SK-N-SH treated with all-trans-retinoic acid at 6 μM for 48 hours (cell line): ENCODE data around the gene CLEC2D.

ENCODE experiments used
- ATAC-seq: fragments of 200-7000 bp; cut with Tn5 transposase; 3 replicates; pipeline ENCODE4 v1.9.1; 2020; ENCODE audit warnings: mild to moderate bottlenecking, moderate library complexity
- ARNTL ChIP-seq: fragments of 450-650 bp; formaldehyde crosslinking; IDR thresholded peaks from 2 replicates; pipeline ENCODE4 v1.5.0; 2020; ENCODE audit warnings: low read depth, mild to moderate bottlenecking, moderate library complexity, borderline replicate concordance
- BACH2 ChIP-seq: fragments of 250-450 bp; sonication (Bioruptor Pico); IDR thresholded peaks from 2 replicates; pipeline ENCODE4 v1.9.0; 2021; ENCODE audit warnings: mild to moderate bottlenecking, borderline replicate concordance
- CREB5 ChIP-seq: fragments of 250-450 bp; sonication (Bioruptor Pico); IDR thresholded peaks from 2 replicates; pipeline ENCODE4 v1.5.1; 2020; ENCODE audit warnings: low read depth, mild to moderate bottlenecking, moderate library complexity
- CSDC2 ChIP-seq: fragments of 250-450 bp; sonication (Bioruptor Pico); IDR thresholded peaks from 2 replicates; pipeline ENCODE4 v1.5.0; 2020; ENCODE audit warnings: mild to moderate bottlenecking, moderate library complexity
- CSRNP3 ChIP-seq: fragments of 250-450 bp; sonication (Bioruptor Pico); IDR thresholded peaks from 2 replicates; pipeline ENCODE4 v1.5.1; 2021; ENCODE audit warnings: mild to moderate bottlenecking, moderate library complexity
- ESRRG ChIP-seq: fragments of 250-450 bp; sonication (Bioruptor Pico); IDR thresholded peaks from 2 replicates; pipeline ENCODE4 v1.6.1; 2021; ENCODE audit warnings: mild to moderate bottlenecking
- GLIS3 ChIP-seq: fragments of 250-450 bp; sonication (Bioruptor Pico); IDR thresholded peaks from 2 replicates; pipeline ENCODE4 v1.5.0; 2020; ENCODE audit warnings: mild to moderate bottlenecking, moderate library complexity
- ISL1 ChIP-seq: fragments of 250-450 bp; sonication (Bioruptor Pico); IDR thresholded peaks from 2 replicates; pipeline ENCODE4 v2.1.2; 2022; ENCODE audit warnings: mild to moderate bottlenecking, moderate library complexity
- PPARA ChIP-seq: fragments of 250-450 bp; sonication (Bioruptor Pico); IDR thresholded peaks from 2 replicates; pipeline ENCODE4 v1.5.0; 2020; ENCODE audit warnings: mild to moderate bottlenecking, borderline replicate concordance
- RARB ChIP-seq: fragments of 250-450 bp; sonication (Bioruptor Pico); IDR thresholded peaks from 2 replicates; pipeline ENCODE4 v1.8.0; 2021; ENCODE audit warnings: mild to moderate bottlenecking, moderate library complexity
- SNAI2 ChIP-seq: fragments of 250-450 bp; sonication (Bioruptor Pico); IDR thresholded peaks from 2 replicates; pipeline ENCODE4 v1.5.0; 2020; ENCODE audit warnings: mild to moderate bottlenecking, moderate library complexity
- TOX ChIP-seq: fragments of 250-450 bp; sonication (Bioruptor Pico); IDR thresholded peaks from 2 replicates; pipeline ENCODE4 v1.8.0; 2021; ENCODE audit warnings: mild to moderate bottlenecking, moderate library complexity, borderline replicate concordance
- TSHZ2 ChIP-seq: fragments of 250-450 bp; sonication (Bioruptor Pico); IDR thresholded peaks from 2 replicates; pipeline ENCODE4 v1.5.0; 2020; ENCODE audit warnings: mild to moderate bottlenecking, moderate library complexity
- ZC3H10 ChIP-seq: fragments of 250-450 bp; sonication (Bioruptor Pico); IDR thresholded peaks from 2 replicates; pipeline ENCODE4 v1.5.1; 2021; ENCODE audit warnings: mild to moderate bottlenecking, moderate library complexity
- ZFP3 ChIP-seq: fragments of 250-450 bp; sonication (Bioruptor Pico); IDR thresholded peaks from 2 replicates; pipeline ENCODE4 v1.5.0; 2020; ENCODE audit warnings: mild to moderate bottlenecking, moderate library complexity
- ZFP30 ChIP-seq: fragments of 450-650 bp; formaldehyde crosslinking; IDR thresholded peaks from 2 replicates; pipeline ENCODE4 v1.5.0; 2022; ENCODE audit warnings: mild to moderate bottlenecking, moderate library complexity
- ZNF565 ChIP-seq: fragments of 450-650 bp; formaldehyde crosslinking; conservative IDR thresholded peaks from 2 replicates; pipeline ENCODE4 v1.5.0; 2020; ENCODE audit warnings: low read depth, mild to moderate bottlenecking, moderate library complexity
- ZNF70 ChIP-seq: fragments of 450-650 bp; formaldehyde crosslinking; IDR thresholded peaks from 2 replicates; pipeline ENCODE4 v1.5.0; 2020; ENCODE audit warnings: mild to moderate bottlenecking, moderate library complexity
- ZNF8 ChIP-seq: fragments of 450-650 bp; formaldehyde crosslinking; IDR thresholded peaks from 2 replicates; pipeline ENCODE4 v1.5.0; 2020; ENCODE audit warnings: mild to moderate bottlenecking, moderate library complexity
- TF ChIP-seq, protein P1 (sequence below): fragments of 250-450 bp; sonication (Bioruptor Pico); IDR thresholded peaks from 2 replicates; pipeline ENCODE4 v1.8.0; 2021; ENCODE audit warnings: low read depth, mild to moderate bottlenecking, moderate library complexity, borderline replicate concordance
- TF ChIP-seq, protein P2 (sequence below): fragments of 250-450 bp; sonication (Bioruptor Pico); IDR thresholded peaks from 2 replicates; pipeline ENCODE4 v1.8.0; 2020; ENCODE audit warnings: mild to moderate bottlenecking, moderate library complexity, borderline replicate concordance

The CLEC2D gene

GRCh38 chr12:9739404-9740105, 70.0 kb downstream of the CLEC2D start:
- ATAC-seq, result peak; percentile 58
- peak; percentile 72 for TF ChIP-seq ZFP3 (CRISPR knock-in tag)

GRCh38 chr12:9740106-9740750, 70.7 kb downstream of the CLEC2D start:
- ATAC-seq, result no peak
- no peak for TF ChIP-seq TOX (CRISPR knock-in tag)
- no peak for TF ChIP-seq TSHZ2 (CRISPR knock-in tag)
- TF ChIP-seq ZNF70, result no peak

GRCh38 chr12:9741726-9742125, 72.2 kb downstream of the CLEC2D start:
- no peak for ATAC-seq
- TF ChIP-seq RARB (no peak), ZFP3 (CRISPR knock-in tag) (no peak), SNAI2 (CRISPR knock-in tag) (no peak), BACH2 (CRISPR knock-in tag) (no peak), ZFP30 (no peak)
- TF ChIP-seq, protein P1, sequence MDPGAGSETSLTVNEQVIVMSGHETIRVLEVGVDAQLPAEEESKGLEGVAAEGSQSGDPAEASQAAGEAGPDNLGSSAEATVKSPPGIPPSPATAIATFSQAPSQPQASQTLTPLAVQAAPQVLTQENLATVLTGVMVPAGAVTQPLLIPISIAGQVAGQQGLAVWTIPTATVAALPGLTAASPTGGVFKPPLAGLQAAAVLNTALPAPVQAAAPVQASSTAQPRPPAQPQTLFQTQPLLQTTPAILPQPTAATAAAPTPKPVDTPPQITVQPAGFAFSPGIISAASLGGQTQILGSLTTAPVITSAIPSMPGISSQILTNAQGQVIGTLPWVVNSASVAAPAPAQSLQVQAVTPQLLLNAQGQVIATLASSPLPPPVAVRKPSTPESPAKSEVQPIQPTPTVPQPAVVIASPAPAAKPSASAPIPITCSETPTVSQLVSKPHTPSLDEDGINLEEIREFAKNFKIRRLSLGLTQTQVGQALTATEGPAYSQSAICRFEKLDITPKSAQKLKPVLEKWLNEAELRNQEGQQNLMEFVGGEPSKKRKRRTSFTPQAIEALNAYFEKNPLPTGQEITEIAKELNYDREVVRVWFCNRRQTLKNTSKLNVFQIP (CRISPR knock-in tag), result no peak
- TF ChIP-seq, all 23 proteins: peak for 0

DNA sequence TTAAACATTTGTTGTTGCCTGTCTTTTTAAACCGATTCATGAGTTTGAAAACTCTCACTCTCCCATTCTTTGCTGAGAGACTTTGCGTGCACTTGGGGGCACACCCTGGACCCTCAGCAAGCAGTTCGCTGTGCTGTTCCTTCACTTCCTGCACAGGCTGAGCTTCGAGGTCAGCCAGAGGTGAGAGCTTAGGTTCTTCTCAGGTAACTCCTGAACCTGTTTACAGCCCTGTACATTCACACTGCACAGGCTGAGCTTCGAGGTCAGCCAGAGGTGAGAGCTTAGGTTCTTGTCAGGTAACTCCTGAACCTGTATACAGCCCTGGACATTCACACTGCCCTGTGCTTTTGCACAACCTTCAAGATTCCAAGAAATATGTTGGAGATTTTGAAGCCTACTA, 73.1 kb downstream of the CLEC2D start:
- ATAC-seq, result no peak
- no peak for TF ChIP-seq ZNF565 (CRISPR knock-in tag)
- TF ChIP-seq CSRNP3, result no peak
- no peak for TF ChIP-seq ZFP3 (CRISPR knock-in tag)
- TF ChIP-seq ZFP30, result no peak
- TF ChIP-seq TOX (CRISPR knock-in tag), result no peak
- no peak for TF ChIP-seq CREB5 (CRISPR knock-in tag)
- no peak for TF ChIP-seq ZC3H10 (CRISPR knock-in tag)
- TF ChIP-seq GLIS3, result no peak
- no peak for TF ChIP-seq ISL1
- no peak for TF ChIP-seq ARNTL (CRISPR knock-in tag)
- TF ChIP-seq BACH2 (CRISPR knock-in tag), result no peak
- TF ChIP-seq SNAI2 (CRISPR knock-in tag), result no peak
- TF ChIP-seq CSDC2, result no peak
- TF ChIP-seq ZNF70, result no peak

- ATAC-seq, result no peak
- no peak for TF ChIP-seq ZNF8
- TF ChIP-seq PPARA (CRISPR knock-in tag), result no peak
- TF ChIP-seq, protein P2, sequence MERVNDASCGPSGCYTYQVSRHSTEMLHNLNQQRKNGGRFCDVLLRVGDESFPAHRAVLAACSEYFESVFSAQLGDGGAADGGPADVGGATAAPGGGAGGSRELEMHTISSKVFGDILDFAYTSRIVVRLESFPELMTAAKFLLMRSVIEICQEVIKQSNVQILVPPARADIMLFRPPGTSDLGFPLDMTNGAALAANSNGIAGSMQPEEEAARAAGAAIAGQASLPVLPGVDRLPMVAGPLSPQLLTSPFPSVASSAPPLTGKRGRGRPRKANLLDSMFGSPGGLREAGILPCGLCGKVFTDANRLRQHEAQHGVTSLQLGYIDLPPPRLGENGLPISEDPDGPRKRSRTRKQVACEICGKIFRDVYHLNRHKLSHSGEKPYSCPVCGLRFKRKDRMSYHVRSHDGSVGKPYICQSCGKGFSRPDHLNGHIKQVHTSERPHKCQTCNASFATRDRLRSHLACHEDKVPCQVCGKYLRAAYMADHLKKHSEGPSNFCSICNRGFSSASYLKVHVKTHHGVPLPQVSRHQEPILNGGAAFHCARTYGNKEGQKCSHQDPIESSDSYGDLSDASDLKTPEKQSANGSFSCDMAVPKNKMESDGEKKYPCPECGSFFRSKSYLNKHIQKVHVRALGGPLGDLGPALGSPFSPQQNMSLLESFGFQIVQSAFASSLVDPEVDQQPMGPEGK (CRISPR knock-in tag), result no peak
- TF ChIP-seq ZNF565 (CRISPR knock-in tag), result no peak
- TF ChIP-seq ESRRG (CRISPR knock-in tag), result no peak
- no peak for TF ChIP-seq CSRNP3
- TF ChIP-seq CSDC2, result no peak
- TF ChIP-seq ZFP3 (CRISPR knock-in tag), result no peak
Observed at GRCh38 chr12:9745199-9745598, 75.7 kb downstream of the CLEC2D start.
